ENCODE measurements around the gene CCT5.
"Not testable (repeated sequence)": the region's sequence is repeated elsewhere in the genome, so short reads cannot be mapped to it uniquely, and the experiment has no call there.

Gene CCT5

GRCh38 chr5:10278658-10279279 is 28.7 kb downstream of the CCT5 start:
- no peak for DNase-seq

GRCh38 chr5:10279328-10279727 is 29.2 kb downstream of the CCT5 start:
- DNase-seq = no peak

- DNase-seq = no peak
Measured at GRCh38 chr5:10279925-10280720, 30.0 kb downstream of the CCT5 start.

GRCh38 chr5:10283927-10284635 is 34.0 kb downstream of the CCT5 start:
- peak; percentile 61 to 76 for DNase-seq

GRCh38 chr5:10285362-10285761 is 35.3 kb downstream of the CCT5 start:
- DNase-seq = not testable (repeated sequence)

- no peak for DNase-seq
Measured at GRCh38 chr5:10286162-10286861, 36.2 kb downstream of the CCT5 start.

GRCh38 chr5:10286862-10287227 is 36.8 kb downstream of the CCT5 start:
- no peak for DNase-seq

- peak in 1 of 2 experiments; percentile 12 for DNase-seq
Measured at GRCh38 chr5:10288592-10289219, 38.6 kb downstream of the CCT5 start.

GRCh38 chr5:10289353-10289752 is 39.3 kb downstream of the CCT5 start:
- DNase-seq = no peak

GRCh38 chr5:10289991-10290390 is 39.9 kb downstream of the CCT5 start:
- no peak for DNase-seq

- no peak for DNase-seq
Measured at GRCh38 chr5:10290438-10290837, 40.4 kb downstream of the CCT5 start.

GRCh38 chr5:10291692-10292339 is 41.7 kb downstream of the CCT5 start:
- no peak for DNase-seq

- DNase-seq = no peak
Measured at GRCh38 chr5:10293907-10294662, 44.0 kb downstream of the CCT5 start.

GRCh38 chr5:10295619-10296326 is 45.7 kb downstream of the CCT5 start:
- no peak for DNase-seq

GRCh38 chr5:10297646-10298204 is 47.6 kb downstream of the CCT5 start:
- no peak for DNase-seq

GRCh38 chr5:10300246-10300645 is 50.2 kb downstream of the CCT5 start:
- DNase-seq = no peak

GRCh38 chr5:10301266-10301665 is 51.2 kb downstream of the CCT5 start:
- DNase-seq = no peak

- no peak for DNase-seq
Measured at GRCh38 chr5:10301842-10302610, 51.9 kb downstream of the CCT5 start.

GRCh38 chr5:10303201-10303600 is 53.1 kb downstream of the CCT5 start:
- DNase-seq = no peak

- no peak for DNase-seq
Measured at GRCh38 chr5:10303699-10304170, 53.7 kb downstream of the CCT5 start.

Measured in stimulated activated CD4-positive, alpha-beta T cell treated with anti-CD3 and anti-CD28 coated beads, Interleukin-4, amount 100 ng/mL, for 4 hours (primary cell).